ENCODE measurements around the gene TSHZ1. TPM values are rescaled to one million over a fixed set of nuclear protein-coding genes. Genes with fewer than 3 reads are reported as not detected.

The TSHZ1 gene
- total RNA-seq, 2 donors from 2014 or later, result 1.1 to 1.7 TPM

DNA sequence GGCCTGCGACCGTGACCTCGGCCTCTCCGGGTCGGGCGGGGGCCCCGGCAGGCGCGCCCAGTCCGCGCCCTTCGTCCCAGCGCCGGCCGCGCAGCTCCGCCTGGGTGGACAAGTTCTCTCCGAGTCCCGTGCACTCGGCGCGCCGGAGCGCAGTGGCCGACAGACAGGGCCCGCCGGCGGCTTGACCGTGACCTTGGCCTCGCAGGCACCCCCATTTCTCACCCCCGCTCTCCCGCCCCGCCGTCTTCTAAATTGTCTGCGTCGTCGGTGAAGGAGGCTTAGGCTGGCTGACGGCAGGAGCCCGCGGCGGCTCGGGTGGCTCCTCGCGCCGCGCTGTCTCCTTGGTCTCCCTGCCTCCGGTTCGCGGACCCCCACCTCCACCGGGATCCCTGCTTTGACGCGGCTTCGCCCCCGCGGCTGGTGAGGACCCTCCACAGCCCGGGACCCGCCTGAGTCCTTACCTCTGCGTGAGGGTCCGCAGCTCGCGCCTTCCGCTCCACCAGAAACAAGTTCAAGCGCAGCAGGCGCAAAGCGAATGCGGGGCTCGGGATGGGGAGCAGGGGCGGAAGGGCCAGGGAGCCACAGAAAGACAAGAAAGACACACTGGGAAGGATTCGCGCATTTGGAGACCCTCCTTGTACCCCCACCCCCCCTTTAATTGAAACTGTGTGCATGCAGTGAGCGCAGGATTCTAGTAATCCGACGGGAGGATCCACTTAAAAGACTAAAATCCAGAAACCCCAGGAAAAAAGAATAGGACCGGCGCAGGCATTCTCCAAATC, 5.7 kb upstream of the TSHZ1 start:
- WGBS, 2 experiments (ENCODE audit: insufficient coverage in 1 of 2, insufficient read length in 1 of 2), result 0 to 1% methylated on average over 3 to 75 of the region's 75 CpGs
- H3K27me3 Mint-ChIP-seq (ENCODE audit: insufficient read depth), result peaks cover 68% of the 10 kb centered on the region
- peaks cover 70% of the 10 kb centered on the region for H3K27me3 ChIP-seq (ENCODE audit: control insufficient read depth, insufficient read depth, low read length, poor library complexity, severe bottlenecking)
- no peak overlapping the region for H3K27ac Mint-ChIP-seq
- TF ChIP-seq, protein P1, sequence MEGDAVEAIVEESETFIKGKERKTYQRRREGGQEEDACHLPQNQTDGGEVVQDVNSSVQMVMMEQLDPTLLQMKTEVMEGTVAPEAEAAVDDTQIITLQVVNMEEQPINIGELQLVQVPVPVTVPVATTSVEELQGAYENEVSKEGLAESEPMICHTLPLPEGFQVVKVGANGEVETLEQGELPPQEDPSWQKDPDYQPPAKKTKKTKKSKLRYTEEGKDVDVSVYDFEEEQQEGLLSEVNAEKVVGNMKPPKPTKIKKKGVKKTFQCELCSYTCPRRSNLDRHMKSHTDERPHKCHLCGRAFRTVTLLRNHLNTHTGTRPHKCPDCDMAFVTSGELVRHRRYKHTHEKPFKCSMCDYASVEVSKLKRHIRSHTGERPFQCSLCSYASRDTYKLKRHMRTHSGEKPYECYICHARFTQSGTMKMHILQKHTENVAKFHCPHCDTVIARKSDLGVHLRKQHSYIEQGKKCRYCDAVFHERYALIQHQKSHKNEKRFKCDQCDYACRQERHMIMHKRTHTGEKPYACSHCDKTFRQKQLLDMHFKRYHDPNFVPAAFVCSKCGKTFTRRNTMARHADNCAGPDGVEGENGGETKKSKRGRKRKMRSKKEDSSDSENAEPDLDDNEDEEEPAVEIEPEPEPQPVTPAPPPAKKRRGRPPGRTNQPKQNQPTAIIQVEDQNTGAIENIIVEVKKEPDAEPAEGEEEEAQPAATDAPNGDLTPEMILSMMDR (conservative IDR thresholded peaks at IDR 0.05), result no peak
- peaks cover 34% of the 10 kb centered on the region for H3K4me1 Mint-ChIP-seq
- H3K4me1 ChIP-seq (ENCODE audit: control insufficient read depth, insufficient read depth, low read length), result peaks cover 7% of the 10 kb centered on the region
- peak overlapping the region; percentile 50 for H3K4me3 Mint-ChIP-seq
- no peaks in the 10 kb centered on the region for H3K9me3 Mint-ChIP-seq
- H3K4me3 ChIP-seq (ENCODE audit: low read length), result peak overlapping the region; percentile 68
- H3K9ac ChIP-seq (ENCODE audit: extremely low read depth, low read length, poor library complexity, severe bottlenecking), result no peak overlapping the region
- peaks cover 3% of the 10 kb centered on the region for H3K36me3 Mint-ChIP-seq (ENCODE audit: low read depth)
- H3K36me3 ChIP-seq (ENCODE audit: control insufficient read depth, insufficient read depth, low read length), result no peaks in the 10 kb centered on the region
- DNase-seq, result peak; percentile 77
- no peak overlapping the region for H3K27ac ChIP-seq (ENCODE audit: low read depth, low read length)
- no peaks in the 10 kb centered on the region for H3K9me3 ChIP-seq (ENCODE audit: control insufficient read depth, low read length)

DNA sequence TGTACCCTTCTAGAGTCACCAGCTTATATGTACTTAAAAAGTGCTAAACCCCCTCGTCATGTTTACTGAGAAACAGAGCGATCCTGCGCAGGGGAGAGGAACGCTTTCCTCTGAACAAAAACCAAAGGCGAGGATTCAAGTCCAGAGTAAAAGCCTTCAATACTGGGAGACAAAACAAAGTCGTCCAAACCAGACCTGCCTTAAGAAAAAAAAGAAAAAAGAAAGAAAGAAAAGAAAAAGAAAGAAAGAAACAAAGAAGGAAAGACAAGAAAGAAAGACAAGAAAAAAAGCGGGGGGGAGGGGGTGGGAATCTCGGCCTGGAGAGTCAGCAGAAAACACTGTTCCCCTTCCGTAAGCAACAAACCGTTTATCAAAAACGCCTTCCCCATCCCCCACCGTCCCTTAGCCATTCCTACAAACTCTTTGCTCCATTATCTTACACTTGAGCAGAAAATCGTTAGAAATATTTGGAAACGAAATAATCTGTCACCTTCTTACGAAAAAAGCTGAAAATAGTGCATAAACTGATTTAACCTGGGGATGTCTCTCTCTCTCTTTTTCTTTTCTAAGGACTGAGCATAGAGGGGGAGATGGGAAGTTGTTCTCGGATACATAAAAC, 5.0 kb upstream of the TSHZ1 start:
- Mint-ChIP-seq H3K27ac (no peak overlapping the region), H3K9me3 (no peaks in the 10 kb centered on the region), H3K4me1 (peaks cover 40% of the 10 kb centered on the region), H3K4me3 (peak overlapping the region; percentile 50), H3K36me3 (ENCODE audit: low read depth) (peaks cover 3% of the 10 kb centered on the region), H3K27me3 (ENCODE audit: insufficient read depth) (peaks cover 73% of the 10 kb centered on the region)
- no peak for DNase-seq
- TF ChIP-seq, protein P1 (conservative IDR thresholded peaks at IDR 0.05), result no peak
- Histone ChIP-seq H3K9me3 (ENCODE audit: control insufficient read depth, low read length) (no peaks in the 10 kb centered on the region), H3K27me3 (ENCODE audit: control insufficient read depth, insufficient read depth, low read length, poor library complexity, severe bottlenecking) (peaks cover 74% of the 10 kb centered on the region), H3K9ac (ENCODE audit: extremely low read depth, low read length, poor library complexity, severe bottlenecking) (no peak overlapping the region), H3K4me1 (ENCODE audit: control insufficient read depth, insufficient read depth, low read length) (peaks cover 7% of the 10 kb centered on the region), H3K27ac (ENCODE audit: low read depth, low read length) (no peak overlapping the region), H3K36me3 (ENCODE audit: control insufficient read depth, insufficient read depth, low read length) (no peaks in the 10 kb centered on the region), H3K4me3 (ENCODE audit: low read length) (peak overlapping the region; percentile 68)
- 0 to 3% methylated on average over 4 to 14 of the region's 16 CpGs for WGBS, 2 experiments (ENCODE audit: insufficient coverage in 1 of 2, insufficient read length in 1 of 2)

DNA sequence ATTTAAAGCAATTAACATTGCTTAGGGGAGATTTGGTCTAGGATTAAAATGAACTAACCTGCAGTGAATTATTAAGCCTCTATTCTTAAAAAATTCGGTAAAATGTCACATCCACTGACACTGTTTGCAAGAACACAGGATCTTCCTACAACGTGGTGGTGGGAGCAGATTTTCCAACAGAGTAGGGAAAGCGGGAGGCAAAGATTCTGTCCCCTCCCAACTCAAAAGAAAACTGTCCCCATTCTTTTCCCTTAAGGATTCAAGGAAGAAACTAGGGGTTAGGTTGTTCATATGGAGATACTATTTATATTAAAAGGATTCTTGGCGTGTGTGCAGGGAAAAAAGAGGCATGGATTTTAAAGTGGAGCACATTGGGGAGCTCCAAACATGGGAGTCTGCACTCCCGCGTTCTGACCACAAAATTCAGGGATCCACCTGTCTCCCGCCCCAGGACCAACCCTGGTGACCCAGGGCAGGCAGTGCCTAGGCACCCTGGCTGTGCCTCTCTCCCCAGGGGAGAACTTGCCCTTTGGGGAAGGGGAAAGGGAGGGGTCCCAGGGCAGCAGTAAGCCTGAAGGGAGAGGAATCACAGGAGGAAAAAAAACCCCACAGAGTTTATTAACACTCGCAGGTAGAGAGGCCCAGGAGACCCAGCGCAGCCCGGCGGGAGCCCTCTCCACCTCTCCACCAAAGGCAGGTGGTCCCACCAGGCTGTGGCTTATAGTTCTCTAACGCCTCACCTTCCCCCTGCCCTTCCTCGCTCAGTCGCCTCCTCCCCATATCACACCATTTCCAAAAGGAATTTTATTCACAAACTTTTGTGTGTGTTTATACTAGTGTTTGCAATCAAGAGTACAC, 3.9 kb upstream of the TSHZ1 start:
- H3K27ac Mint-ChIP-seq, result no peak overlapping the region

More for the DNA sequence above, 3.9 kb upstream of the TSHZ1 start:
- TF ChIP-seq, protein P1 (conservative IDR thresholded peaks at IDR 0.05), result no peak
- Mint-ChIP-seq H3K9me3 (no peaks in the 10 kb centered on the region), H3K36me3 (ENCODE audit: low read depth) (no peaks in the 10 kb centered on the region), H3K4me3 (peak overlapping the region; percentile 79), H3K4me1 (peaks cover 46% of the 10 kb centered on the region), H3K27me3 (ENCODE audit: insufficient read depth) (peaks cover 75% of the 10 kb centered on the region)
- H3K36me3 ChIP-seq (ENCODE audit: control insufficient read depth, insufficient read depth, low read length), result no peaks in the 10 kb centered on the region
- H3K9ac ChIP-seq (ENCODE audit: extremely low read depth, low read length, poor library complexity, severe bottlenecking), result no peak overlapping the region
- H3K27ac ChIP-seq (ENCODE audit: low read depth, low read length), result no peak overlapping the region
- DNase-seq, result no peak
- no peak overlapping the region for H3K4me3 ChIP-seq (ENCODE audit: low read length)
- no peaks in the 10 kb centered on the region for H3K9me3 ChIP-seq (ENCODE audit: control insufficient read depth, low read length)
- peaks cover 7% of the 10 kb centered on the region for H3K4me1 ChIP-seq (ENCODE audit: control insufficient read depth, insufficient read depth, low read length)
- H3K27me3 ChIP-seq (ENCODE audit: control insufficient read depth, insufficient read depth, low read length, poor library complexity, severe bottlenecking), result peaks cover 77% of the 10 kb centered on the region
- 6 to 11% methylated on average over 5 to 12 of the region's 14 CpGs for WGBS, 2 experiments (ENCODE audit: insufficient coverage in 1 of 2, insufficient read length in 1 of 2)
